GM12878 (cell line): ENCODE results near the gene ING4. TPM values are rescaled to one million over a fixed set of nuclear protein-coding genes. Genes with fewer than 3 reads are reported as not detected.

Experiments used
- CHD1 ChIP-seq: IDR thresholded peaks from 2 replicates; pipeline ENCODE4 v1.6.1; 2012; ENCODE audit warnings: low read depth, low read length, improper control_type of control experiment
- EZH2 ChIP-seq: IDR thresholded peaks from 2 replicates; pipeline ENCODE4 v1.6.1; 2012; ENCODE audit warnings: low read depth, mild to moderate bottlenecking, control low read depth, inconsistent platforms, low read length, borderline replicate concordance; ENCODE audit not compliant: control insufficient read depth
- KLF5 ChIP-seq: fragments of 450-650 bp; IDR thresholded peaks from 2 replicates; pipeline ENCODE4 v1.6.1; 2014; ENCODE audit warnings: mild to moderate bottlenecking; ENCODE audit not compliant: partially characterized antibody
- MEF2B ChIP-seq: fragments of 450-650 bp; IDR thresholded peaks from 2 replicates; pipeline ENCODE4 v1.6.1; 2018; ENCODE audit warnings: mild to moderate bottlenecking, moderate library complexity; ENCODE audit not compliant: partially characterized antibody, poor library complexity, severe bottlenecking
- MYB ChIP-seq: fragments of 150-350 bp; IDR thresholded peaks from 2 replicates; pipeline ENCODE4 v1.6.1; 2014; ENCODE audit warnings: mild to moderate bottlenecking, low read depth, low read length, borderline replicate concordance
- NFYB ChIP-seq: IDR thresholded peaks from 2 replicates; pipeline ENCODE4 v1.6.1; 2011; ENCODE audit warnings: low read depth, mild to moderate bottlenecking, low read length, improper control_type of control experiment, moderate library complexity; ENCODE audit not compliant: insufficient read depth
- PAX5 ChIP-seq: IDR thresholded peaks from 2 replicates; pipeline ENCODE4 v1.6.1; 2011; ENCODE audit warnings: low read depth, low read length, borderline replicate concordance
- PAX8 ChIP-seq: fragments of 450-650 bp; IDR thresholded peaks from 2 replicates; pipeline ENCODE4 v1.6.1; 2017; ENCODE audit warnings: mild to moderate bottlenecking, moderate library complexity
- POLR2AphosphoS2 ChIP-seq: IDR thresholded peaks from 2 replicates; pipeline ENCODE4 v1.6.1; 2011; ENCODE audit warnings: low read depth, mild to moderate bottlenecking, low read length, improper control_type of control experiment, moderate library complexity
- SIX5 ChIP-seq: IDR thresholded peaks from 2 replicates; pipeline ENCODE4 v1.6.1; 2011; ENCODE audit warnings: mild to moderate bottlenecking, low read depth, low read length, moderate library complexity; ENCODE audit not compliant: severe bottlenecking
- TCF3 ChIP-seq: IDR thresholded peaks from 2 replicates; pipeline ENCODE4 v1.6.1; 2012; ENCODE audit warnings: low read depth, mild to moderate bottlenecking, low read length, borderline replicate concordance; ENCODE audit not compliant: insufficient read depth
- YBX1 ChIP-seq: fragments of 450-650 bp; IDR thresholded peaks from 2 replicates; pipeline ENCODE4 v1.6.1; 2016; ENCODE audit warnings: antibody characterized with exemption
- ZNF207 ChIP-seq: fragments of 450-650 bp; IDR thresholded peaks from 2 replicates; pipeline ENCODE4 v1.6.1; 2014; ENCODE audit warnings: antibody characterized with exemption, mild to moderate bottlenecking, borderline replicate concordance
- ZNF622 ChIP-seq: fragments of 450-650 bp; IDR thresholded peaks from 2 replicates; pipeline ENCODE4 v1.6.1; 2017; ENCODE audit warnings: mild to moderate bottlenecking, inconsistent platforms
- polyA plus RNA-seq, 11 experiments: library from polyadenylated mRNA; depleted of rRNA in 4 of 11; unstranded in 6 of 11; stranded (reverse) in 5 of 11; fragments of >200 nt; fragmentation: Nextera tagmentation in 4 of 11; fragmentation: Illumina TruSeq in 1 of 11; extraction: Ambion mirVana in 4 of 11; extraction: Trizol in 1 of 11; gene quantifications; 1 replicate in 1 of 11; 2 replicates in 10 of 11; pipeline versions ENCODE4 v1.2.1 to v1.2.3, GENCODE V29; 2011 to 2016; ENCODE audit warnings: inconsistent platforms in 2 of 11, missing spikeins in 2 of 11, low read depth in 1 of 11
- total RNA-seq, 4 experiments: library from RNA; depleted of rRNA in 3 of 4; stranded (reverse); fragments of >200 nt in 3 of 4; fragmentation: Illumina TruSeq in 1 of 4; extraction: Trizol in 1 of 4; gene quantifications; 2 replicates each; pipeline versions ENCODE4 v1.2.1 to v1.2.3, GENCODE V29; 2013 to 2021
- TF ChIP-seq, protein P1 (sequence below): IDR thresholded peaks from 2 replicates; pipeline ENCODE4 v1.6.1; 2012; ENCODE audit warnings: low read depth, low read length, improper control_type of control experiment
- TF ChIP-seq, protein P2 (sequence below), 3 experiments: IDR thresholded peaks in 2 of 3; conservative IDR thresholded peaks in 1 of 3; 2 replicates each; pipeline ENCODE4 v1.5.1; 2011; ENCODE audit warnings: low read depth in 3 of 3, low read length in 3 of 3, mild to moderate bottlenecking in 3 of 3, control low read depth in 2 of 3, moderate library complexity in 2 of 3, inconsistent platforms in 1 of 3, mixed read lengths in 1 of 3; ENCODE audit not compliant: control insufficient read depth in 2 of 3, insufficient read depth in 1 of 3; ENCODE audit errors: extremely low read depth in 1 of 3
- TF ChIP-seq, protein P3 (sequence below): fragments of 450-650 bp; conservative IDR thresholded peaks from 2 replicates; pipeline ENCODE4 v1.6.1; 2017; ENCODE audit warnings: mild to moderate bottlenecking, moderate library complexity
- TF ChIP-seq, protein P4 (sequence below): fragments of 450-650 bp; IDR thresholded peaks from 2 replicates; pipeline ENCODE4 v1.6.1; 2017; ENCODE audit warnings: antibody characterized with exemption, mild to moderate bottlenecking, moderate library complexity

Gene ING4
- total and polyA plus RNA-seq, 10 of the 15 experiments (the other 5 are each of a cell fraction or from before 2014, with no cell fraction given) = 7.2 to 53.9 (median 21.8) TPM

DNA sequence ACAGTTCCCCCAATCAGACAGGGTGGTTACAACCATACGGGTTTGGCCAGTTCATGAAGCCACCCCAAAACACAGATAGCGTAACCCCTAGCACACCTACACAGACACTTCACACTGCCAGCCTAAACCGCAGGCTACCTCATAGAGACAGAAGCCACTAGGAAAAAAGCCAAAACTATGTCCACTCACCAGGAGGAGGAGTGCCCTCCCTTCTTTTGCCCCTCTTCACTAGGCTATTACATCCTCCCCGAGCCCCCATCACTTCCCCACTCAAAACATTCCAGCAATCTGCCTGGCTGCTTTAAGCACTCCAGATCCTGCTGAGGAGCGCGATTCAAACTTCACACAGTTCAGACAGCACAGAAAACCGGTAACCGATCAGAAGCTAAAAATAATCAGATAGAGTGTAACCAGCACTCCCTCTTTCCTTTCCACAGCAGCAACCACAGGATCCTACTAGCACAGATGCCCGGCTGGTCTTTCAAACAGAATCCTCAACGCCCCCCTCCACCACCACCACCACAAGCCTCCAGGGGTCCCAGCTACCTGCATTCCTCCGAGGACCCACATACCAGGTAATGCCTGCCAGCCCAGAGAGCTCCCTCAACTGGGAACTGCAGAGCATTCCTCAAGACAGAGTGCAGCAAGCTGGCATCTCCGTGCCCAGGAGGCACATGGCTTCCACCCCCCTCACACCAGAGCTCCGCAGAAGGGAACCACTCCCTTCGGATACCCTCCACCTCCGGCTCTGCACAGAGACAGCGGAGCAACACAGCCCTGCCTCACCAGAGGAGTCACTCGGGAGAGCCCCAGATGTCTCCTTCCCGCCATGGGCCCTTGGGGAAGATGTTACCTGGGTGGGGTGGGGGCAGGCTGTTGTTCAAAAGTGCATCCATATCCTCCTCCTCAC is 57.2 kb downstream of the ING4 start (continued):
- TF ChIP-seq, protein P1, sequence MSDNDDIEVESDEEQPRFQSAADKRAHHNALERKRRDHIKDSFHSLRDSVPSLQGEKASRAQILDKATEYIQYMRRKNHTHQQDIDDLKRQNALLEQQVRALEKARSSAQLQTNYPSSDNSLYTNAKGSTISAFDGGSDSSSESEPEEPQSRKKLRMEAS = no peak
- TF ChIP-seq, protein P2, sequence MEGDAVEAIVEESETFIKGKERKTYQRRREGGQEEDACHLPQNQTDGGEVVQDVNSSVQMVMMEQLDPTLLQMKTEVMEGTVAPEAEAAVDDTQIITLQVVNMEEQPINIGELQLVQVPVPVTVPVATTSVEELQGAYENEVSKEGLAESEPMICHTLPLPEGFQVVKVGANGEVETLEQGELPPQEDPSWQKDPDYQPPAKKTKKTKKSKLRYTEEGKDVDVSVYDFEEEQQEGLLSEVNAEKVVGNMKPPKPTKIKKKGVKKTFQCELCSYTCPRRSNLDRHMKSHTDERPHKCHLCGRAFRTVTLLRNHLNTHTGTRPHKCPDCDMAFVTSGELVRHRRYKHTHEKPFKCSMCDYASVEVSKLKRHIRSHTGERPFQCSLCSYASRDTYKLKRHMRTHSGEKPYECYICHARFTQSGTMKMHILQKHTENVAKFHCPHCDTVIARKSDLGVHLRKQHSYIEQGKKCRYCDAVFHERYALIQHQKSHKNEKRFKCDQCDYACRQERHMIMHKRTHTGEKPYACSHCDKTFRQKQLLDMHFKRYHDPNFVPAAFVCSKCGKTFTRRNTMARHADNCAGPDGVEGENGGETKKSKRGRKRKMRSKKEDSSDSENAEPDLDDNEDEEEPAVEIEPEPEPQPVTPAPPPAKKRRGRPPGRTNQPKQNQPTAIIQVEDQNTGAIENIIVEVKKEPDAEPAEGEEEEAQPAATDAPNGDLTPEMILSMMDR (IDR thresholded peaks at IDR 0.05 in 2 of 3, conservative IDR thresholded peaks at IDR 0.05 in 1 of 3; ENCODE audit: control insufficient read depth in 2 of 3, extremely low read depth in 1 of 3, insufficient read depth in 1 of 3, low read depth in 3 of 3, low read length in 3 of 3) = no peak
- TF ChIP-seq POLR2AphosphoS2 = no peak
- no peak for TF ChIP-seq TCF3
- TF ChIP-seq ZNF207 = no peak
- no peak for TF ChIP-seq KLF5
- TF ChIP-seq NFYB = no peak
- TF ChIP-seq ZNF622 = no peak
- no peak for TF ChIP-seq PAX8
- TF ChIP-seq YBX1 = no peak
- TF ChIP-seq MYB = no peak
- TF ChIP-seq, protein P3, sequence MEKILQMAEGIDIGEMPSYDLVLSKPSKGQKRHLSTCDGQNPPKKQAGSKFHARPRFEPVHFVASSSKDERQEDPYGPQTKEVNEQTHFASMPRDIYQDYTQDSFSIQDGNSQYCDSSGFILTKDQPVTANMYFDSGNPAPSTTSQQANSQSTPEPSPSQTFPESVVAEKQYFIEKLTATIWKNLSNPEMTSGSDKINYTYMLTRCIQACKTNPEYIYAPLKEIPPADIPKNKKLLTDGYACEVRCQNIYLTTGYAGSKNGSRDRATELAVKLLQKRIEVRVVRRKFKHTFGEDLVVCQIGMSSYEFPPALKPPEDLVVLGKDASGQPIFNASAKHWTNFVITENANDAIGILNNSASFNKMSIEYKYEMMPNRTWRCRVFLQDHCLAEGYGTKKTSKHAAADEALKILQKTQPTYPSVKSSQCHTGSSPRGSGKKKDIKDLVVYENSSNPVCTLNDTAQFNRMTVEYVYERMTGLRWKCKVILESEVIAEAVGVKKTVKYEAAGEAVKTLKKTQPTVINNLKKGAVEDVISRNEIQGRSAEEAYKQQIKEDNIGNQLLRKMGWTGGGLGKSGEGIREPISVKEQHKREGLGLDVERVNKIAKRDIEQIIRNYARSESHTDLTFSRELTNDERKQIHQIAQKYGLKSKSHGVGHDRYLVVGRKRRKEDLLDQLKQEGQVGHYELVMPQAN = 0 out of 2 replicates have a peak, but pooled peaks have one; percentile 43
- no peak for TF ChIP-seq SIX5
- TF ChIP-seq CHD1 = no peak
- TF ChIP-seq MEF2B = no peak
- no peak for TF ChIP-seq PAX5
- TF ChIP-seq, protein P4, sequence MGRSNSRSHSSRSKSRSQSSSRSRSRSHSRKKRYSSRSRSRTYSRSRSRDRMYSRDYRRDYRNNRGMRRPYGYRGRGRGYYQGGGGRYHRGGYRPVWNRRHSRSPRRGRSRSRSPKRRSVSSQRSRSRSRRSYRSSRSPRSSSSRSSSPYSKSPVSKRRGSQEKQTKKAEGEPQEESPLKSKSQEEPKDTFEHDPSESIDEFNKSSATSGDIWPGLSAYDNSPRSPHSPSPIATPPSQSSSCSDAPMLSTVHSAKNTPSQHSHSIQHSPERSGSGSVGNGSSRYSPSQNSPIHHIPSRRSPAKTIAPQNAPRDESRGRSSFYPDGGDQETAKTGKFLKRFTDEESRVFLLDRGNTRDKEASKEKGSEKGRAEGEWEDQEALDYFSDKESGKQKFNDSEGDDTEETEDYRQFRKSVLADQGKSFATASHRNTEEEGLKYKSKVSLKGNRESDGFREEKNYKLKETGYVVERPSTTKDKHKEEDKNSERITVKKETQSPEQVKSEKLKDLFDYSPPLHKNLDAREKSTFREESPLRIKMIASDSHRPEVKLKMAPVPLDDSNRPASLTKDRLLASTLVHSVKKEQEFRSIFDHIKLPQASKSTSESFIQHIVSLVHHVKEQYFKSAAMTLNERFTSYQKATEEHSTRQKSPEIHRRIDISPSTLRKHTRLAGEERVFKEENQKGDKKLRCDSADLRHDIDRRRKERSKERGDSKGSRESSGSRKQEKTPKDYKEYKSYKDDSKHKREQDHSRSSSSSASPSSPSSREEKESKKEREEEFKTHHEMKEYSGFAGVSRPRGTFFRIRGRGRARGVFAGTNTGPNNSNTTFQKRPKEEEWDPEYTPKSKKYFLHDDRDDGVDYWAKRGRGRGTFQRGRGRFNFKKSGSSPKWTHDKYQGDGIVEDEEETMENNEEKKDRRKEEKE = no peak
- no peak for TF ChIP-seq EZH2
